Measurements from ENCODE around the gene FAM209A. TPM values are rescaled to one million over a fixed set of nuclear protein-coding genes. Genes with fewer than 3 reads are reported as not detected.
"Not testable (repeated sequence)": the region's sequence is repeated elsewhere in the genome, so short reads cannot be mapped to it uniquely, and the experiment has no call there.

Gene FAM209A
- total RNA-seq, 1 donor from 2014 or later, result 1.3 TPM

DNA sequence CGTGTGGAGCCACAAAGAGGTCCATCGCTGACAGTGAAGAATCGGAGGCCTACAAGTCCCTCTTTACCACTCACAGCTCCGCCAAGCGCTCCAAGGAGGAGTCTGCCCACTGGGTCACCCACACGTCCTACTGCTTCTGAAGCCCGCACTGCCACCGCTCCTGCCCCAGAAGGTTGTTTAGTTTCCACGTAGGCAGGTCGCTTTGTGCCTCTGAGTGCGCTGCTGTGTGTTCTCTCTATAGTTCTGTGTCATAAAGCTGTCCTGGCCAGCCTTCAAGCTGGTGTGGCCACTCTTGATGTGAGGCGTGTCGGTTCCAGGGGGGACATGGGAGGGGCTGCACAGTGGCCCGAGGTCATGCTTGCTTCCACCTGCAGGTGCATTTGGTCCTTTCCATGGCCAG is 6.4 kb upstream of the FAM209A start:
- Mint-ChIP-seq H3K27ac (no peak overlapping the region), H3K36me3 (ENCODE audit: low read depth) (peaks cover 49% of the 10 kb centered on the region), H3K4me1 (ENCODE audit: low read depth) (peaks cover 3% of the 10 kb centered on the region), H3K9me3 (peaks cover 17% of the 10 kb centered on the region), H3K4me3 (no peak overlapping the region), H3K27me3 (ENCODE audit: insufficient read depth) (no peaks in the 10 kb centered on the region)
- DNase-seq (ENCODE audit: low spot score), result no peak
- intact Hi-C loops (cut with micrococcal nuclease), result no loop called here

DNA sequence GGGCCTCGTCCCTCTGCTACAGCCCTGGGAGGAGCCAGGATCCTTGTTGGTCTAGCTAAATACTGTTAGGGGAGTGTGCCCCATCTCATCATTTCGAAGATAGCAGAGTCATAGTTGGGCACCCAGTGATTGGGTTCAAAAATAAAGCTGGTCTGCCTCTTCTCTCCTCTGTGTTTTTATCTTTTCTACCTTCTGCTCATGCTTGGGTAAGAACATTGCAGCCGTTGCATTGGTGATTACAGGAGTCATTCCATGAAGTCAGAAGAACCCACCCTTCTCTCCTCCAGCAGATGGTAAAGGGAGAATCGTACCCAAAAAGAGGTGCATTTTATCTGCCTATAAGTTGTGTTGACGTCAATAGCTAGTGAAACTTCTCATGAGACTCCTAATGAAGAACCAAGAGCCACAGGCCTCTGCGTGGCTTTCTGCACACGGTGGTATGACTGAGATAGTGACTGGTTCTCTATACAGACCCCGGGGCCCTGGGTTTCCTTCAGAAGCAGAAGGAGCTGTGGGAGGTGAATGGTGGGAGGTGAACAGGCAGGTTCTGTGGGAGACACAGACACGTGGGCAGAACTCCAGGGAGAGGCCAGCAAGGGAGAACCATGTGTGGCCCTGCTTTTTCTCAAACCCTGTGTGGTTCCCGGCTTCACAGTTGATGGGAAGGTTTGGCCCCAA is 5.7 kb upstream of the FAM209A start:
- Mint-ChIP-seq H3K36me3 (ENCODE audit: low read depth) (peaks cover 49% of the 10 kb centered on the region), H3K27ac (no peak overlapping the region), H3K4me3 (no peak overlapping the region), H3K9me3 (peaks cover 17% of the 10 kb centered on the region), H3K27me3 (ENCODE audit: insufficient read depth) (no peaks in the 10 kb centered on the region), H3K4me1 (ENCODE audit: low read depth) (peaks cover 7% of the 10 kb centered on the region)
- intact Hi-C loops (cut with micrococcal nuclease), result no loop called here
- DNase-seq (ENCODE audit: low spot score), result no peak

DNA sequence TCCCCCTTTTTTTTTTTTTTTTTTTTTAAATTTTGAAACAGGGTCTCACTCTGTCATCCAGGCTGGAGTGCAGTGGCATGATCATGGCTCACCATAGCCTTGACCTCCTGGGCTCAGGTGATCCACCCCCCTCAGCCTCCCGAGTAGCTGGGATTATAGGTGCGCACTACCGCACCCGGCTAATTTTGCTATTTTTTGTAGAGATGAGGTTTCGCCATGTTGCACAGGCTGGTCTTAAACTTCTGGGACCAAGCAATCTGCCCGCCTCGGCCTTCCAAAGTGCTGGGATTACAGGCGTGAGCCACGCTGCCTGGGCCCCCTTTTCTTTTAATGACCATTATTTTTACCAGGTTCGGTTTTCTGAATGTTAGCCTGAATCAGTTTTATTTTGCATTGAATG is 5.0 kb upstream of the FAM209A start:
- Mint-ChIP-seq H3K27ac (no peak overlapping the region), H3K27me3 (ENCODE audit: insufficient read depth) (no peaks in the 10 kb centered on the region), H3K4me1 (ENCODE audit: low read depth) (peaks cover 7% of the 10 kb centered on the region), H3K9me3 (peaks cover 17% of the 10 kb centered on the region), H3K4me3 (no peak overlapping the region), H3K36me3 (ENCODE audit: low read depth) (peaks cover 49% of the 10 kb centered on the region)
- intact Hi-C loops (cut with micrococcal nuclease), result no loop called here
- DNase-seq (ENCODE audit: low spot score), result no peak

DNA sequence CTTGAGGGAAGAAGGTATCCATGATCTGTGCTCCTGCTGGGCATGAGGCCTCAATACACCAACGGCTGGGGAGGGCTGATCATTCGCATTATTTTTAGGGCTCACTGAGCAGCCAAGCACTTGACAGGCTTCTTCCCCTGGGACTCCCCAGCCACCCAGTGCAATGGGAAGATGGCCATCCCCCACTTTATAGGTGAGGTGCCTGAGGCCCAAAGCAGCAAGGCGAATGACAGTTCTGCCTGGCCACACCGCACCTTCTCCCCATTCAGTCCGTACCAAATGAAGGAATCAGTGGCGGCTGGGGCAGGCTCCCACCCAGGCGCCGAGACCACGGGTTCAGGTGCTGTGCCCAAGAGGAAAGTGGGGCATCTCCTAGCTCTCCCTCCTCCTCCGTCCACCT is 4.4 kb upstream of the FAM209A start:
- Mint-ChIP-seq H3K4me3 (no peak overlapping the region), H3K27ac (no peak overlapping the region), H3K9me3 (peaks cover 17% of the 10 kb centered on the region), H3K27me3 (ENCODE audit: insufficient read depth) (no peaks in the 10 kb centered on the region), H3K36me3 (ENCODE audit: low read depth) (peaks cover 49% of the 10 kb centered on the region), H3K4me1 (ENCODE audit: low read depth) (peaks cover 7% of the 10 kb centered on the region)
- intact Hi-C loops (cut with micrococcal nuclease), result no loop called here
- DNase-seq (ENCODE audit: low spot score), result no peak

DNA sequence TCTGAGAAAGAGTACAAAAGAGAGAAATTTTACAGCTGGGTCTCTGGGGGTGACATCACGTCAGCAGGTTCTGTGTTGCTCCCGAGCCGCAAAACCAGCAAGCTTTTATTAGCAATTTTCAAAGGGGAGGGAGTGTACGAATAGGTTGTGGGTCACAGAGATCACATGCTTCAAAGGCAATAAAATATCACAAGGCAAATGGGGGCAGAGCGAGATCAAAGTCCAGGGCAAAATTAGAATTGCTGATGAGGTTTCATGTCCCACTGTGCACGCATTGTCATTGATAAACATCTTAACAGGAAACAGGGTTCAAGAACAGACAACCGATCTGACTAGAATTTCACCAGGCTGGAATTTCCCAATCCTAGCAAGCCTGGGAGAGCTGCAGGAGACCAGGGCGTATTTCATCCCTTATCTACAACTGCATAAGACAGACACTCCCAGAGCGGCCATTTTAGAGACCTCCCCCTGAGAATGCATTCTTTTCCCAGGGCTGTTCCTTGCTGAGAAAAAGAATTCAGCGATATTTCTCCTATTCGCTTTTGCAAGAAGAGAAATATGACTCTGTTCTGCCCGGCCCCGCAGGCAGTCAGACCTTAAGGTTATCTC is 3.7 kb upstream of the FAM209A start:
- intact Hi-C loops (cut with micrococcal nuclease), result not testable (repeated sequence)

DNA sequence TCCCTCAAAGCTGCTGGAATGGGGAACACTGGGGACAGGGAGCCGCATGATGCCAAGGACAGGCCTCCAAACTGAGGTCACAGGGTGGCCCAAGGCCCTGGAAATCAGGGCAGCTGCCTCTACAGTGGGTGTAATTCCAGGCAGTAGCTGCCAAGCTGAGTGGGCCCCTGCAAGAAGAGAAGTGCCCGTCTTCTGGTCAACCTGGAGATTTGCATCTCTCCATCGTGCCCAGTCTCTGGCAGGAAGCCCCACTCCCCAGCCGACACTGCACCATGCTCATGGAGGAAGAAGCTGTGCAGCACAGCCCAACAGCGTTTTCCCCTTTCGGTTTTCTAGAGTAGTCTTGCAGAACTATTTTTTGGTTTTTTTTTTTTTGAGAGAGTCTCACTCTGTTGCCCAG is 2.2 kb upstream of the FAM209A start:
- H3K36me3 Mint-ChIP-seq (ENCODE audit: low read depth), result peaks cover 43% of the 10 kb centered on the region
- peaks cover 17% of the 10 kb centered on the region for H3K9me3 Mint-ChIP-seq
- DNase-seq (ENCODE audit: low spot score), result no peak
- H3K27ac Mint-ChIP-seq, result no peak overlapping the region
- intact Hi-C loops (cut with micrococcal nuclease), result no loop called here
- H3K4me1 Mint-ChIP-seq (ENCODE audit: low read depth), result peaks cover 7% of the 10 kb centered on the region
- H3K27me3 Mint-ChIP-seq (ENCODE audit: insufficient read depth), result no peaks in the 10 kb centered on the region
- H3K4me3 Mint-ChIP-seq, result no peak overlapping the region

More for the DNA sequence above, 3.7 kb upstream of the FAM209A start:
- not testable (repeated sequence) for DNase-seq (ENCODE audit: low spot score); H3K4me1 Mint-ChIP-seq (ENCODE audit: low read depth); H3K27me3 Mint-ChIP-seq (ENCODE audit: insufficient read depth); H3K27ac Mint-ChIP-seq; H3K4me3 Mint-ChIP-seq
- peaks cover 49% of the 10 kb centered on the region for H3K36me3 Mint-ChIP-seq (ENCODE audit: low read depth)
- H3K9me3 Mint-ChIP-seq, result peaks cover 17% of the 10 kb centered on the region

DNA sequence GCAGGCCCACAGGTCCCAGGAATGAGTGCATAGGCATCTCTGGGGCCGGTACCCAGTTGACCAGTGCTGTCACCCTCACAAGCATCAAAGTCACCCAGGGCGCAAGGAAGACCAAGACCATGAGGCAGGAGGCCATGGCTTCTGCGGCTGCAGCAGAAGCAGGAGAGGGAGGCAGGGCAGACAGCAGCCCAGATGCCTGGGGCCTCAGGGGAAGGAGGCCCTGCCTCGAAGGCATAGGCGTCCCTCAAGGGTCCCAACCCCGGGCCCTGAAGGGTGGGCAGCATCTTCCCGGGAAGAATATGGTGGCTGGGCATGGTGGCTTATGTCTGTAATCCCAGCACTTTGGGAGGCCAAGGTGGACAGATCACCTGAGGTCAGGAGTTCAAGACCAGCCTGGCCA is 3.0 kb downstream of the FAM209A start:
- H3K36me3 Mint-ChIP-seq (ENCODE audit: low read depth), result no peaks in the 10 kb centered on the region
- H3K4me3 Mint-ChIP-seq, result no peak overlapping the region
- DNase-seq (ENCODE audit: low spot score), result no peak
- no peaks in the 10 kb centered on the region for H3K9me3 Mint-ChIP-seq
- no peaks in the 10 kb centered on the region for H3K27me3 Mint-ChIP-seq (ENCODE audit: insufficient read depth)
- H3K27ac Mint-ChIP-seq, result no peak overlapping the region
- intact Hi-C loops (cut with micrococcal nuclease), result no loop called here
- peaks cover 7% of the 10 kb centered on the region for H3K4me1 Mint-ChIP-seq (ENCODE audit: low read depth)

DNA sequence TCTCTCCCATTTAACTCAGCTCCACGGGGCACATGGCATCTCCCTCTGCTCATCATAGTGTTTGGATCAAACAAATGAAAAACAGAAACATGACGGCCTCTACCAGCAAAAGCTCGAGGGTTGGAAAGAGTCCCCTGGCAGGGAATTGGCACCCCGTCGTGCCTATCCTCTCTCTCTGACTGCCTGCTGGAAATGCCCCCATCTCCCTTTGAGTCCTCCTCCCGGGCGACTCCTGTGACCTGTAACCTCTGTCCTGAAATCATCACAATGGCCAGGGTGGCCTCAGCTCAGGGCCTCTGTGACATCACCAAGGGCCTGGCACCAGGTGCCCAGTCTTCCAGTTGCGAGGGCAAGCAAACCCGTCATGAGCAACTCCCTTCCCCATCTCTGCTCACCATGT is 8.4 kb downstream of the FAM209A start, which contains the start of gene FAM209B:
TSS of gene FAM209B (plus strand) at position 301 of the 400 bp plus-strand sequence. CDS start at position 397, 96 bp downstream.
- H3K27me3 Mint-ChIP-seq (ENCODE audit: insufficient read depth); H3K4me1 Mint-ChIP-seq (ENCODE audit: low read depth); H3K9me3 Mint-ChIP-seq; intact Hi-C loops (cut with micrococcal nuclease); H3K4me3 Mint-ChIP-seq; DNase-seq (ENCODE audit: low spot score); H3K36me3 Mint-ChIP-seq (ENCODE audit: low read depth); H3K27ac Mint-ChIP-seq: not testable (repeated sequence)

DNA sequence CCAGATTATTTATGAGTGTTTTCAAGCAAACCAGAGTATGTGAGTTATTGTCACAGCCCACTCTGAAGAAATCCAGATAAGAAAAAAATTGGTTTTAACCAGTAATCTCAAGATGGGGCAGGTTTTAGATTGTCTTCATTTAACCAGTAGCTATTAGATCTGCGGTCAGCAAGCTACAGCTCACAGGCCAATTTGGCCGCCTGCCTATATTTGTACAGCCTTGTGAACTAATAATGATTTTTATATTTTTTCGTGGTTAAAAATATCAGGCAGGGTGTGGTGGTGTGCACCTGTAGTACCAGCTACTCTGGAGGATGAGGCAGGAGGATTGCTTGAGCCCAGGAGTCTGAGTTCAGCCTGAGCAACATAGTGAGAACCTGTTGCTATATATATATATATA is 13.5 kb downstream of the FAM209A start:
- no peaks in the 10 kb centered on the region for H3K27me3 Mint-ChIP-seq (ENCODE audit: insufficient read depth)
- no peak for DNase-seq (ENCODE audit: low spot score)
- no peaks in the 10 kb centered on the region for H3K36me3 Mint-ChIP-seq (ENCODE audit: low read depth)
- no peak overlapping the region for H3K4me3 Mint-ChIP-seq
- no peaks in the 10 kb centered on the region for H3K9me3 Mint-ChIP-seq
- intact Hi-C loops (cut with micrococcal nuclease), result no loop called here
- no peak overlapping the region for H3K27ac Mint-ChIP-seq
- H3K4me1 Mint-ChIP-seq (ENCODE audit: low read depth), result no peaks in the 10 kb centered on the region

DNA sequence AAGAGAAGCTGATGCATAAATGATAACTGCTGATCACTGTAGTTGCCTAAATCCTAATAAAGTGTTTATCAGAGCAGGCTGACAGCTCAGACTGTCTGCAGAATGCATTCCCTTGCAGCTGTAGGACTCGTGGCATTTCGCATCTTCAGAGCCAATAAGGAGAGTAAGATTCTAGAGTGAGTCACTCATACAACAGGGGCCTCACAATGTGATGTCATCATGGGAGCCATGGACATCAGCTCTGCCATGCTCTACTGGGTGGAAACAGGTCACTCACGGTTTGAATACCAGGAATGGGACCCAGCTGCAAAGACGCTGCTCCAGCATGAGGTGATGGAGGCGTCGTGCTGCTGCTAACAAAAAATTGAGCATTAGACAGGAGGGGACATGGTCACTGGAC is 15.9 kb downstream of the FAM209A start:
- Mint-ChIP-seq H3K4me1 (ENCODE audit: low read depth) (no peaks in the 10 kb centered on the region), H3K4me3 (no peak overlapping the region), H3K27me3 (ENCODE audit: insufficient read depth) (no peaks in the 10 kb centered on the region), H3K36me3 (ENCODE audit: low read depth) (no peaks in the 10 kb centered on the region), H3K27ac (no peak overlapping the region), H3K9me3 (no peaks in the 10 kb centered on the region)
- intact Hi-C loops (cut with micrococcal nuclease), result no loop called here
- no peak for DNase-seq (ENCODE audit: low spot score)

DNA sequence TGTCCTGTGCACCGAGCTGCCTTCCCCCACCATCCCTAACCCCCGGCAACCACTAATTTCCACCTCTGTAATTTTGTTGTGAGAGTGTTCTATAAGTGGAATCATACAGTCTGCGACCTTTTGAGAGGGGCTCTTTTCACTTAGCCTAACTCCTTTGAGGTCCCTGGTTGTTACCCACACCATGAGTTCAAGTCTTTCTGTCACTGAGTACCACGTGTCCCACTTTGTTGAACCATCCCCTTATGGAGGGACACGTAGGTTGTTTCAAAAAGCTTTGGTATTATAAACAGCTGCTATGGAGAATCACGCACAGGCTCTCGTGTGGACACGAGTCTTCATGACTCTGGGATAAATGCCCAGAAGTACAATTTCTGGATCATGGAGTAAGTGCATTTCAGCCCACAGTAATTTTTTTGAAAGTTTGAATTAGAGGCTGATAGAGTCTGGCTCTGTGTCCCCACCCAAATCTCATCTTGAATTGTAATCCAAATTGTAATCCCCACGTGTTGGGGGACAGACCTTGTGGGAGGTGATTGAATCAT is 18.0 kb downstream of the FAM209A start:
- no peak for DNase-seq (ENCODE audit: low spot score)
- H3K36me3 Mint-ChIP-seq (ENCODE audit: low read depth), result no peaks in the 10 kb centered on the region
- H3K27me3 Mint-ChIP-seq (ENCODE audit: insufficient read depth), result no peaks in the 10 kb centered on the region
- H3K27ac Mint-ChIP-seq, result no peak overlapping the region
- no peaks in the 10 kb centered on the region for H3K4me1 Mint-ChIP-seq (ENCODE audit: low read depth)
- no peaks in the 10 kb centered on the region for H3K9me3 Mint-ChIP-seq
- intact Hi-C loops (cut with micrococcal nuclease), result no loop called here
- H3K4me3 Mint-ChIP-seq, result no peak overlapping the region

DNA sequence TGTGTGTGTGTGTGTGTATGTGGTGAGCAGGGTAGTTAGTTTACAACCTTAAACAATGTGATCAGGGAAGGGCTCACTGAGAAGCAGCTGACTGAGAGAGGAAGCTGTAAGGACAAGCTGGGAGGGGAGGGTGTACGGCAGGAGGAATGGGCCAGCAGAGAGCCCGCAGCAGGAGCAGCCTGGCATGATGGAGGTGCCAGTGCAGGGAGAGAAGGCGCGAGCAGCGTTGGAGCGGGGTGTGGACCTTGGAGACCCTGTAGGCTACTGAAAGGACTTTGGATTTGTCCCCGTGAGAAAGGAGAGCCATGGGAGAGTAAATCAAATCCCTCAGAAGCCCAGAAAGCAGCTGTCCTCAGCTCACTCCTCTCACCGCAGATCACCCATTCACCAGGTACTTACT is 27.0 kb downstream of the FAM209A start:
- DNase-seq (ENCODE audit: low spot score), result no peak
- peaks cover 9% of the 10 kb centered on the region for H3K4me1 Mint-ChIP-seq (ENCODE audit: low read depth)
- H3K27me3 Mint-ChIP-seq (ENCODE audit: insufficient read depth), result peaks cover 6% of the 10 kb centered on the region
- no peaks in the 10 kb centered on the region for H3K36me3 Mint-ChIP-seq (ENCODE audit: low read depth)
- H3K9me3 Mint-ChIP-seq, result no peaks in the 10 kb centered on the region
- H3K27ac Mint-ChIP-seq, result no peak overlapping the region
- H3K4me3 Mint-ChIP-seq, result no peak overlapping the region
- intact Hi-C loops (cut with micrococcal nuclease), result loop anchor here (2.0 kb wide), 1 partner anchor 445 kb away; no protein-coding TSS in a partner anchor

DNA sequence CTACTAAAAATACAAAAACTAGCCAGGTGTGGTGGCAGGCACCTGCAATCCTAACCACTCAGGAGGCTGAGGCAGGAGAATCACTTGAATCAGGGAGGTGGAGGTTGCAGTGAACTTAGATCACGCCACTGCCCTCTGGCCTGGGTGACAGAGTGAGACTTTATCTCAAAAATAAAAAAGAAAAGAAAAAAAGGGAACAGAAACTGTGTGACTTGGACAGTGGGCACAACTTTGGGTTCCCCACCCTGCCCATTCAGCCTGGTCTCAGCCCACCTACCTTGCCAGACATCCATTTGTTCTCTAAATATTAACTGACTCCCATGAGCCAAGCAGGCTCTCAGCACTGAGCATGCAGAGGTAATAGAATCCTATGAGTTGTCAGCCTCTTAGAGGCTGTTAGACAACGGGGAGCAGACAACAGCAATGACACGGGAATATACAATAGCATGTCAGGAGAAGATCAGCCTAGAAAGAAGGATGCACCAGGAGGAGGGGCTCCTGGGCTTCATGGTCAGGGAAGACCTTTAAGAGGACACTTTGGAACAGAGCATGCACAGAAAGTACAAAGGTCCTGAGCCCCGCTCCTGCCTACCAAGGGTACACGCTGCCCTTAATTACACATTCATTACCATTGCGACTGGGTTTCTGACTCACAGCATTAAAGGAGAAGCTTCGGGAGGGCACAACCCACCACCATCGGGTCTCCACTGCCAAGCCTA is 28.5 kb downstream of the FAM209A start:
- intact Hi-C loops (cut with micrococcal nuclease), result no loop called here

More for the DNA sequence above, 28.5 kb downstream of the FAM209A start:
- Mint-ChIP-seq H3K27ac (no peak overlapping the region), H3K4me1 (ENCODE audit: low read depth) (peaks cover 9% of the 10 kb centered on the region), H3K27me3 (ENCODE audit: insufficient read depth) (peaks cover 6% of the 10 kb centered on the region), H3K9me3 (no peaks in the 10 kb centered on the region), H3K36me3 (ENCODE audit: low read depth) (no peaks in the 10 kb centered on the region), H3K4me3 (no peak overlapping the region)
- no peak for DNase-seq (ENCODE audit: low spot score)
